Measurements from ENCODE around the gene ZBP1.

Gene ZBP1

DNA sequence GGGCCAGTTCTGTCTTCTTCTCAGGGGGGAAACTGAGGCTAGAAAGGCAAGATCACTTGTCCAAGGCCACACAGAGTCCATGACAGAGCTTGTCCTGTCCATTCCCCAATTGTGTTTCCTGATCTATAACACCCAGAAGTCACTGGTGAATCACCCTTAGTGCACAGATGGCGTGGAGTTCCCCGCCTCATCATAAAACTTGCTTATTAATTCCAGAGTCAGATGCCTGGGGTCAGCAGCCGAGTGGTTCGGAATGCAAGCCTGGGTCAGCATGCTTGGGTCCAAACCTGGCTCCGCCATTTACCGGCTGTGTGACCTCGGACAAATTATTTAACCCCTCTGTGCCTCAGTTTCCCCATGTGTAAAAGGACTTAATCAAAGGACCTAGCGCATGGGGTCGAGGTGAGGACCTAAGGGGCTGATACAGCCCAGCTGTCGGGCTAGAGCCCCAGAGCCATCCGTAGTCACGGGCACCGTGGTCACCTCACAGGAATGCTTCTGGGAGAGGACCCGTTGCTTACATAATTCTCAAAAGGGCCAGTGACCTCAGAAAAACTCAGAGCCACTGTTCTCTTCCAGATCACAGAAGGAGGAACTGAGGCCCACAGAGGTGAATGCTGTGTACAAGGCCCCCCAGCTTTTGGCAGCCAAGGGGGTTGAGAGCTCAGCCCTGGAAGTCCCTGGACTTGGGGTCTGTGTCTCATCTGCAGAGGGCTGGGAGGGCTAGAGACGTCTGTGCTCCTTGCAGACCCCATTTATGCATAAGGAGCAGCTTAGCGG is 1.4 kb upstream of the ZBP1 start:
- Mint-ChIP-seq H3K27ac (peak overlapping the region; percentile 93), H3K9me3 (peaks cover 8% of the 10 kb centered on the region), H3K27me3 (no peaks in the 10 kb centered on the region), H3K4me3 (peak overlapping the region; percentile 69), H3K4me1 (ENCODE audit: low read depth) (peaks cover 69% of the 10 kb centered on the region), H3K36me3 (ENCODE audit: low read depth) (peaks cover 14% of the 10 kb centered on the region)
- DNase-seq = no peak

DNA sequence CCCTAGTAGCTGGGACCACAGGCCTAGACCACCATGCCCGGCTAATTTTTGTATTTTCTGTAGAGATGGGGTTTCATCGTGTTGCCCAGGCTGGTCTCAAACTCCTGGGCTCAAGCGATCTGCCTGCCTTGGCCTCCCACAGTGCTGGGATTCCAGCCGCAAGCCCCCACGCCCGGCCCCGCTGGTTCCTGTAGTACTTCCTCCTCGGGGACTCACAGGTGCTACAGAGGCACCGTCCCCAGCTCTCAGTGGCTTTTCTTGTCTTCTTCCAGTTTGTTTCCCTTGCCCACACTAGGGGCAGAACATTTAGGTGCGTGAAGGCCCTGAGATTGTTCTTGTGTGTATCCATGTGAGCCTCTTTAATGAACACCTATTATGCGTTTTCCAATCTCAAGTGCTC is 773 bp upstream of the ZBP1 start:
- peak overlapping the region; percentile 69 for H3K4me3 Mint-ChIP-seq
- no peak for DNase-seq
- H3K27ac Mint-ChIP-seq = peak overlapping the region; percentile 93
- peaks cover 8% of the 10 kb centered on the region for H3K9me3 Mint-ChIP-seq
- H3K36me3 Mint-ChIP-seq (ENCODE audit: low read depth) = peaks cover 12% of the 10 kb centered on the region
- no peaks in the 10 kb centered on the region for H3K27me3 Mint-ChIP-seq
- H3K4me1 Mint-ChIP-seq (ENCODE audit: low read depth) = peaks cover 63% of the 10 kb centered on the region

DNA sequence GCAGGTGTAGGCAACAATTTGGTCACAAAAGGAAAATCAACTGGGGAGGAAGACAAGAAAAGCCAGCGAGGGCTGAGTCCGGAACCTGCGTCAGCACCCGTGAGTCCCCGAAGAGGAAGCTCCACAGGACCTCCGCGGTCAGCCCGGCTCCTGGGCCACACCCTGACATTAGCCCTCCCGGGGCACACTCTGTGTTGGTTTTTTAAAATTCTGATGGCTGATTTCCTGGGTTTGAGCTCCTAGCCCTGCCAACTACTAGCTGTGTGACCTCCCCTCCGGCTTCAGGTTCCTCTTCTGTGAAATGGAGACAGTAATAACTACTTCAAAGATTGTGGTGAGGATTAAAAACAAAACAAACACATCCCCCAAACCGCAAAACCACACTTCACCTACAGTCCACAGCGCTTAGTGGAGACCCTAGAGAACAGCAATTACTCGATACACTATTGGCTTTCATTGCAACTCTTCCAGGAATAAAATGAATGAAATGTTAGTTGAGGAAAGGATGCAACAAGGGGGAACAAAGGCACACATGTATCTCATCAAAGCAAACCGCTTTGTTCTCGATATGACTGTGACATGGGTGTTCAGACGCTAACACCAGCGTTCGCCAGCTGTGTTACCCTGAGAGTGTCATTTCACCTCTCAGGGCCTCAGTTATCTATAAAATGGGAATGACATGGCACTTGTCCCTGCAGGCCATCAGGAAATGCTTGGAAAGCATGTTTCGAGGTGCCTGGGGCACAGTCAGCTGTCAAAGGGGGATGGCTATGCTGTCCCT is 985 bp downstream of the ZBP1 start:
- Mint-ChIP-seq H3K4me1 (ENCODE audit: low read depth) (peaks cover 62% of the 10 kb centered on the region), H3K27ac (peak overlapping the region; percentile 93)

DNA sequence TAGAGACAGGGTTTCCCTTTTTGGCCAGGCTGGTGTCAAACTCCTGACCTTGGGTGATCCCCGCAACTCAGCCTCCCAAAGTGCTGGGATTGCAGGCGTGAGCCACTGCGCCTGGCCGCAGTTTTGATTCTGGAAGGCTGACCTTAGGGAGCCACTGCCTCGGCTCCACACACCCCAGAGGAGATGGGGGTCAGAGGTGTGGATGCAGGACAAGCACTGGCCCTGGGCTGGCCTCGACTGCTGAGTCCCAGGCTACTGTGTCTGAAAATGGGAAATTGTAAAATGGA is 1.5 kb downstream of the ZBP1 start:
- Mint-ChIP-seq H3K27me3 (no peaks in the 10 kb centered on the region), H3K4me1 (ENCODE audit: low read depth) (peaks cover 62% of the 10 kb centered on the region), H3K9me3 (no peaks in the 10 kb centered on the region), H3K27ac (peak overlapping the region; percentile 93), H3K4me3 (peak overlapping the region; percentile 69), H3K36me3 (ENCODE audit: low read depth) (peaks cover 13% of the 10 kb centered on the region)
- no peak for DNase-seq

More for the DNA sequence above, 985 bp downstream of the ZBP1 start:
- no peaks in the 10 kb centered on the region for H3K27me3 Mint-ChIP-seq
- H3K4me3 Mint-ChIP-seq = peak overlapping the region; percentile 69
- DNase-seq = peak; percentile 73
- no peaks in the 10 kb centered on the region for H3K9me3 Mint-ChIP-seq
- peaks cover 12% of the 10 kb centered on the region for H3K36me3 Mint-ChIP-seq (ENCODE audit: low read depth)

DNA sequence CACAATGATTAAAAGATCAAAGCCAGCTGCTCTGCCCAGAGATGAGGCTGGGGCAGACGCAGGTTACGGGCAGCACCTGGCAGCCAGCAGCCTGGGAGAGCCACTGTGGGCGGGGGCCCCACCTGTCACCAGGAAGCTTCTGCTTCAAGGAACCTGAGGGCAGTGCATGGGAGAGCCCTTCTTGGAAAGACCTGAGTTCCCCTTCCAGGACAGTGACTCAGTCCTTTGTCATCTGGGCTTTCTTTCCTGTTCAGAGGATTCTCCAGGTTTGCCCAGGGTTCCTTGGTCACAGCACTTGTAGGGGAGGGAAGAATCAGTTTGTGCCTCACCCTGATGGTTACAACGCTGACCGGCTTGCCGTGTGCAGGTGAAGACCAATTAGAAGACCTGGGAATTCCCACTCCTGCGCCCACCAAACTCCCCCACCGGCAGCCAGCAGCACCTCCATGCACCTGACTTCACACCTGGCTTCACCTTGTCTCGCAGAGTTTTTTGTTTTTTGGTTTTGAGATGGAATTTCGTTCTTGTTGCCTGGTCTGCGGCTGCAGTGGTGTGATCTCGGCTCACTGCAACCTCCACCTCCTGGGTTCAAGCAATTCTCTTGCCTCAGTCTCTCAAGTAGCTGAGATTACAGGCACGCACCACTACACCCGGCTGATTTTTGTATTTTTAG is 2.0 kb downstream of the ZBP1 start:
- Mint-ChIP-seq H3K9me3 (no peaks in the 10 kb centered on the region), H3K36me3 (ENCODE audit: low read depth) (peaks cover 17% of the 10 kb centered on the region), H3K27me3 (no peaks in the 10 kb centered on the region), H3K27ac (peak overlapping the region; percentile 93), H3K4me1 (ENCODE audit: low read depth) (peaks cover 62% of the 10 kb centered on the region), H3K4me3 (peak overlapping the region; percentile 69)
- DNase-seq = peak; percentile 58

DNA sequence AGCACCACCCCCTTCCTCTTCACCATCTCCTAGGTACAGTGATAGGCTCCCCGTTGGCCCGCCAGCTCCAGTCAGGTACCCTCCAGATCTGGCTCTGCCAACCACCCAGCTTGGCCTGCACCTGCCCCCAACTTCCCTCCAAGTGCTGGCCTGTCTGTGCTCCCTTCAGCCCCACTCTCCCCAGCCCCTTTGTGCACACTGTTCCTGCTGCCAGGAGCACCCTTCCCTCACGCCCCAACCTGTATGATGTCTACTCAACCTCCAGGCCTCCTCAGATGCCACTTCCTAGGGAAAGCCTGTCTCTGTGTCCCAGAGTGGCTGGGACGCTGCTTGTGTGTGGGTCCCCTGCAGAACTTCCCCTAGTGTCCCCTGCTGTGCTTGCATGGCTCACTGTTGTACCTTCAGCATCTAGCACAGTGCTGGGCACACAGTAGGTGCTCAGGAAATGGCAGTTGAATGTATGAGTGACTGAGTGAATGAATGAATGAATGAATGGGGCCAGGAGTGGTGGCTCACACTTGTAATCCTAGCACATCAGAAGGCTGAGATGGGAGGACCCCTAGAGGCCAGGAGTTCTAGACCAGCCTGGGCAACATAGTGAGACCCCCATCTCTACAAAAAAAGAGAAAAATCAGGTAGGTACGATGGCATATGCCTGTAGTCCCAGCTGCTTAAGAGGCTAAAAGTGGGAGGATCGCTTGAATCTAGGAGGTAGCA is 3.0 kb downstream of the ZBP1 start:
- no peak overlapping the region for H3K4me3 Mint-ChIP-seq
- H3K27ac Mint-ChIP-seq = no peak overlapping the region
- peaks cover 23% of the 10 kb centered on the region for H3K36me3 Mint-ChIP-seq (ENCODE audit: low read depth)
- DNase-seq = peak; percentile 28
- no peaks in the 10 kb centered on the region for H3K27me3 Mint-ChIP-seq
- H3K4me1 Mint-ChIP-seq (ENCODE audit: low read depth) = peaks cover 52% of the 10 kb centered on the region
- no peaks in the 10 kb centered on the region for H3K9me3 Mint-ChIP-seq

DNA sequence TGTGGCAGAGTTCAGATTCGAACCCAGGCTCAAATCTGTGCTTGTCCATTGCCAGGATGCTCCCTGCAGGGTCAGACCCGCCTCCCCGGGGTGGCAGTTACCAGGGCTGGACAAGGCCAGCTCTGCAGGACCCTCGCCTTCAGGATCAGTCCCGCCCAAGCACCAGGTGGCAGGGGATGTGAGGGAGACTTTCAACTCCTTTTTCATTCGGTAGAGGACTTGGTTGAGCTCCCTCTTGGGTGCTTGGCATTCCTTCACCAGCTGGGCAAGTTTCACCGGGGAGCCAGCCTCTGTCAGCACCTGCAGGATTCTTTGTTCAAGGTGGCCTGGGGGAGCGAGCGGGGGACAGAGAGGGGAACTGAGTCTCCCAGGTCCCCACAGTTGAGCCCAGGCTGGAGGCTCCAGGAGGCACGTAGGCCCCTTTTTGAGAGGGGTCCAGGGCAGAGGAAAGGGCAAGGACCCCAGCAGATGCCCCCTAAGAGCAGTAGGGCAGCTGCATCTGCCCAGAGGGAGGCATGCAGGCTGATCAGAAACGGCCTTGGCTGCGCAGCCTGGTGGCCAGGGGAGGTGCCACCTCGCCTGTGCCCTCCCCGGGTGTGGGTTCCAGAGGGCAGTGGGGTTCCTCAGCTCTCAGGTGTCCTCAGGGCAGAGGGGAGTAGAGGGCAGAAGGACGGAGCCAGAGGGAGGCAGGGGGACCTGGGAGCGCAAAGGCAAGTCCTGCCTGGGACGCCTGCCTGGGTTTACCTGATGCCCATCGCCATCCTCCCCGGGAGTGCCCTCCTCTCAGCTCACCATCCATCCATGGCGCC is 3.9 kb downstream of the ZBP1 start:
- no peak overlapping the region for H3K4me3 Mint-ChIP-seq
- peaks cover 23% of the 10 kb centered on the region for H3K36me3 Mint-ChIP-seq (ENCODE audit: low read depth)
- no peaks in the 10 kb centered on the region for H3K9me3 Mint-ChIP-seq
- no peak overlapping the region for H3K27ac Mint-ChIP-seq
- H3K27me3 Mint-ChIP-seq = no peaks in the 10 kb centered on the region
- H3K4me1 Mint-ChIP-seq (ENCODE audit: low read depth) = peaks cover 44% of the 10 kb centered on the region
- peak; percentile 27 for DNase-seq

DNA sequence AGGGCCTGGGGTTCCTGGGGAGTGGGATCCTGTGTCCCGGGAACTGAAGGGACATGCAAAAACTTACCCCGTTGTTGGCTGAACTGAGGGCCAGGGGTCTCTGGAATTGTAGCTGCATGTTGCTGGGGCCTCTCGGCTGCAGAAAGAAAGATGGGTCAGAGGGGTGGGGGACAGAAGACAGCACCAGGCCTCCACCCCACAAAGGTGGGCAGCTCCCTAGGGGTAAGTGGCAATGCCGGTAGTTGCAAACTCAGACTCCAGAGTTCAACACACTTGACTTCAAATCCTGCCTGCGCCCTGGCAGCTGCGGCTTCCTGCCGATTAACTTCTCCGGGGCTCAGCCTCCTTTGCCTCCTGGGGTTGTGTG is 4.8 kb downstream of the ZBP1 start:
- Mint-ChIP-seq H3K27me3 (no peaks in the 10 kb centered on the region), H3K36me3 (ENCODE audit: low read depth) (peaks cover 29% of the 10 kb centered on the region), H3K9me3 (no peaks in the 10 kb centered on the region), H3K4me3 (no peak overlapping the region), H3K4me1 (ENCODE audit: low read depth) (peaks cover 35% of the 10 kb centered on the region), H3K27ac (no peak overlapping the region)
- no peak for DNase-seq

DNA sequence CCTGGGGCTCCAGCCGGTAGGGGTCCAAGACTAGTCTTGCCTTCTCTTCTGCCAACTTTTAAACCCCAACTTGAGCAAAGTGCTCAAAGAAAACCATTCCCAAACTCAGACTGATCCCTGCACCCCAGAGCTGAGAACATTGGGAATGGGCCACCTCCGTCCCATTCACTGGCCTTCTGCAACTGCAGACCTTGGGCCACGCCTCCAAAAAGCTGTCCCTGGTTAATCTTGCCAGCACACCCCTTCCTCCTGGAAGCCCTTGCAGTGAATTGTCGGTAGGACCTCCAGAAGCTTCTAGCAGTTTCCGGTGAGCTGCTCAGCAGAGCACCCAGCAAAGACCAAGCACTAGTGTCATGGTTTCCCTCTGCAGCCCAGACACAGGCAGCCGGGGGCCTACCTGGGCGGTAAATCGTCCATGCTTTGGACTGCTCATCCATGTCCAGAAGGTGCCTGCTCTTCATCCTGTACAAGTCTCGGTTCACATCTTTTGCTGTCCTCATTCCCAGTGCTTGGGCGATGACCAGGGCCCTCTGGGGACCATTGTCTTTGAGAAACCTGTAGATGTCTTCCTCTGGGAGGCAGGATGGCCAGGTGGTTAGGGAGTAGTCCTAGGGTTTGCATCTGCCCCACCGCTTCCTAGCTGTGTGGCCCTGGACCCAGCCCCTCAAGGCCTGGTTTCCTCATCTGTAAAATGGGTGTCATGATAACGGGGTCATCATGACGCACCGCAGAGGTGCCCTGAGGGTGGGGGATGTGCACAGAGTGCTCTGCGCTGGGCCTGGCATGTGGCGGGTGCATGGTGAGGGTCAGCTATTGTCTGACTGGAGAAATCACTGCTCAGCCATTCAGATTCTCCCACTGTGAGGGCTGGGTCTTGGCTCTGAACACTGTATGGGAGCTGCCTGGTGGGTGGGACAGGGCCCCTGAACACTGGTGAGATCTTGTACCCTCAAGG is 5.5 kb downstream of the ZBP1 start:
- Mint-ChIP-seq H3K36me3 (ENCODE audit: low read depth) (peaks cover 35% of the 10 kb centered on the region), H3K4me1 (ENCODE audit: low read depth) (peaks cover 29% of the 10 kb centered on the region), H3K4me3 (no peak overlapping the region), H3K27me3 (no peaks in the 10 kb centered on the region), H3K27ac (no peak overlapping the region), H3K9me3 (no peaks in the 10 kb centered on the region)
- no peak for DNase-seq

DNA sequence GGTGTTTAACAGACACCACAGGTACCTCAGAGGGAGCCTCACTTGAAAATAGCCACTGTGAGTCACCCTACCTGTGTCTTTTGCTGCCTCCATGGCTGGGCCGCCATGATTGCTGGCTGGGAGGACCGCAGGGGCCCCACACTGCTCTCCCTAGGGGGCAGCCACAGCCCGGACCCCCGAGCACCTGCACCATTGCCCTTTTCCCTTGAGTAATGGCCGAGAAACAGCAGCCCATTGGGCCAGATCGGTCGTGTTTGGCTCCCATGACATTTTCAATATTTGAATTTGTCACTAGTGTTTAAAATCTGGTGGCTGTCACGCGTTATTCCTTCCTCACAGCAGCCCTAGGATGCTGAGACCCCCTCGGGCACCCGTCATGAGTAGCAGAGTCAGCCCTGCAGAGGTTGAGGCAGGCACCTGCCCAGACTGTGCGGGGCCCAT is 6.7 kb downstream of the ZBP1 start:
- no peaks in the 10 kb centered on the region for H3K27me3 Mint-ChIP-seq
- no peak overlapping the region for H3K27ac Mint-ChIP-seq
- peaks cover 16% of the 10 kb centered on the region for H3K4me1 Mint-ChIP-seq (ENCODE audit: low read depth)
- peaks cover 43% of the 10 kb centered on the region for H3K36me3 Mint-ChIP-seq (ENCODE audit: low read depth)
- H3K4me3 Mint-ChIP-seq = no peak overlapping the region
- no peak for DNase-seq
- H3K9me3 Mint-ChIP-seq = no peaks in the 10 kb centered on the region

DNA sequence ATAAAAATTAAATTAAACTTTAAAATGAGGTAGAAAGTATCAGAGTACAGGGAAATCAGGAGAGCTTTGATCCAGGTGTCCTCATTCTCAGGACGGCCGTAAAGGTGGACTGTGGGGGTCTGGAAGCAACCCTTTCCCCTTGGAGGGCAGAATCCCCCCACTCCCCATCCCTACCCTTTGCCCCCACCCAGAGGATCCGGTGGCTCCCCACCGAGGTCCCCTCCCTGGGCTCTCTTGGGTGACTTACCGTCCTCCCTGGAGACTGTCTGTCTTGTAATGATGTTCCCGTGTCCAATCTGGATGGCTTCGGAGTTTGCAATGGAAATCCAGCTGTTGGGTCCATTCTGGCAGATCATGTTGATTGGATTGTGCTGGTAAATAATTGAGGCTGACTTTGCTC is 7.3 kb downstream of the ZBP1 start:
- peaks cover 46% of the 10 kb centered on the region for H3K36me3 Mint-ChIP-seq (ENCODE audit: low read depth)
- no peaks in the 10 kb centered on the region for H3K9me3 Mint-ChIP-seq
- H3K27me3 Mint-ChIP-seq = no peaks in the 10 kb centered on the region
- no peak overlapping the region for H3K4me3 Mint-ChIP-seq
- H3K4me1 Mint-ChIP-seq (ENCODE audit: low read depth) = peaks cover 10% of the 10 kb centered on the region
- H3K27ac Mint-ChIP-seq = no peak overlapping the region
- DNase-seq = peak; percentile 15

DNA sequence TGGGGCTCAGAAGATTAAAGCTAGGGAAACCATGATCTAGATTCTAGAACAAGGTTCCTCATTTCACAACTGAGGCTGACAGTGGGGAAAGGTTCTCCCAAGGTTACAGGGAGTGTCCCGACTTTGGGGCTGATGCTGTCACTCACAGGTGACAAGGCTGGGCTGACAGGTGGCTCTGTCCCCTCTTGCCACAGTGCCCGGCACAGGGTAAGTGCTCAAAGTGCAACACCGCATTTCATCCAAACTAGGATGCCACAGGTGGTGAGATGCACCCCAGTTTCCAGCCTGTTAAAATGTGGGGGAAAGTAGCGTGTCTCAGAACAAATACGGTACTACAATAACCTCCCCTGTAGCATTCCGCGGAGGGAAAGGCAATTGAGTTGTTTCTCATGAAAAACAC is 7.8 kb downstream of the ZBP1 start:
- H3K27me3 Mint-ChIP-seq = no peaks in the 10 kb centered on the region
- no peak overlapping the region for H3K27ac Mint-ChIP-seq
- DNase-seq = peak; percentile 2
- H3K9me3 Mint-ChIP-seq = no peaks in the 10 kb centered on the region
- H3K4me1 Mint-ChIP-seq (ENCODE audit: low read depth) = peaks cover 5% of the 10 kb centered on the region
- H3K4me3 Mint-ChIP-seq = no peak overlapping the region
- peaks cover 51% of the 10 kb centered on the region for H3K36me3 Mint-ChIP-seq (ENCODE audit: low read depth)

Measured in activated T-cell treated with anti-CD3 and anti-CD28 coated beads, Interleukin-2, amount 50 U/mL, for 24 hours (primary cell).